Measurements from ENCODE around the gene HARS2.

Gene HARS2

GRCh38 chr5:140671472-140672125 lies 19.7 kb upstream of the HARS2 start:
- H3K36me3 ChIP-seq (ENCODE audit: control insufficient read depth in 1 of 2, insufficient read depth in 2 of 2, low read length in 2 of 2) = peaks cover 30 to 88% of the 10 kb centered on the region in 2 donors
- H3K4me1 ChIP-seq (ENCODE audit: control insufficient read depth in 1 of 2, insufficient read depth in 2 of 2, low read length in 2 of 2) = peaks cover 0 to under 1% of the 10 kb centered on the region in 2 donors
- no peaks in the 10 kb centered on the region for H3K9me3 ChIP-seq (ENCODE audit: control insufficient read depth in 1 of 2, low read length in 2 of 2)
- H3K9ac ChIP-seq (ENCODE audit: low read depth in 1 of 2, low read length in 2 of 2) = no peak overlapping the region
- H3K27ac ChIP-seq (ENCODE audit: low read depth, low read length) = no peak overlapping the region
- H3K4me3 ChIP-seq (ENCODE audit: low read depth in 1 of 2, low read length in 2 of 2) = no peak overlapping the region
- no peaks in the 10 kb centered on the region for H3K27me3 ChIP-seq (ENCODE audit: control insufficient read depth in 1 of 2, insufficient read depth in 2 of 2, low read length in 2 of 2)

DNA sequence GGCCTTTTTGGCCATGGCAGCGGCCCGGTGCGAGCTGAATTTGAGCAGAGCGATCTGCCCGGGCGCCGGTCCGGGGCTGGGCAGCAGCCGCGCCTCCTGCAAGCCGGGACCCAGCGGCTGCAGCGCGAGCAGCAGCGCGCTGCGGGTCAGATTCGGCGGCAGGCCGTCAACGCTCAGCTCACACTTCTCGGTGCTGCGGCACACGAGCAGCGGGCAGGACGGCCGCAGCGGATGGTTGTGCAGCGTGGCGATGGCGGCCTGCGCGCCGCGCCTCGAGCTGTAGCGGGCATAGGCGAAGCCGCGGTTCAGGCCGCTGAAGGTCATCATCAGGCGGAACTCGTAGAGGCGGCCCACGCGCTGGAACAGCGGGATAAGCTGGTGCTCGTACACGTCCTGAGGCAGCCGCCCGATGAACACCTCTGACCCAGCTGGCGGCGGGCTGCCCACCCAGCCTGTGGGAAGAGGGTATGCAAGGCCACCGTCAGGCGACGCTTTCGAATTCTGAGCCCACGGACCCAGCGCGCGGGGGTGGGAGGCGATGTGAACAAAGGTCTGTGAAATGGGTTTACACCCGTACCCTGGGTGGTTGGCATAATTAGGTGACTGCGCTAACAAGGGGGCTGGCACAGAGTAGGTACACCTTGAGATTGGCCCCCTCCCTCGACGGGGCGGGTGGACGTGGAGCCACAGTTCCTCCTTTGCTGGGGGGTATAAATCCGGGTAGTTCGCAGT lies 18.6 kb upstream of the HARS2 start:
- H3K9ac ChIP-seq (ENCODE audit: low read depth in 1 of 2, low read length in 2 of 2) = no peak overlapping the region
- H3K4me1 ChIP-seq (ENCODE audit: control insufficient read depth in 1 of 2, insufficient read depth in 2 of 2, low read length in 2 of 2) = no peaks in the 10 kb centered on the region
- no peaks in the 10 kb centered on the region for H3K9me3 ChIP-seq (ENCODE audit: control insufficient read depth in 1 of 2, low read length in 2 of 2)
- H3K27me3 ChIP-seq (ENCODE audit: control insufficient read depth in 1 of 2, insufficient read depth in 2 of 2, low read length in 2 of 2) = no peaks in the 10 kb centered on the region
- H3K4me3 ChIP-seq (ENCODE audit: low read depth in 1 of 2, low read length in 2 of 2) = no peak overlapping the region
- no peak overlapping the region for H3K27ac ChIP-seq (ENCODE audit: low read depth, low read length)
- H3K36me3 ChIP-seq (ENCODE audit: control insufficient read depth in 1 of 2, insufficient read depth in 2 of 2, low read length in 2 of 2) = peaks cover 38 to 92% of the 10 kb centered on the region in 2 donors

GRCh38 chr5:140673187-140673976 lies 17.9 kb upstream of the HARS2 start, which contains the start of gene DND1:
DND1 (minus strand) TSS chr5:140673576; CDS start chr5:140673542, 34 bp downstream.
- H3K27me3 ChIP-seq (ENCODE audit: control insufficient read depth in 1 of 2, insufficient read depth in 2 of 2, low read length in 2 of 2) = no peaks in the 10 kb centered on the region
- H3K4me1 ChIP-seq (ENCODE audit: control insufficient read depth in 1 of 2, insufficient read depth in 2 of 2, low read length in 2 of 2) = no peaks in the 10 kb centered on the region
- H3K36me3 ChIP-seq (ENCODE audit: control insufficient read depth in 1 of 2, insufficient read depth in 2 of 2, low read length in 2 of 2) = peaks cover 31 to 87% of the 10 kb centered on the region in 2 donors
- H3K4me3 ChIP-seq (ENCODE audit: low read depth in 1 of 2, low read length in 2 of 2) = no peak within 1 kb of the TSS
- no peak within 1 kb of the TSS for H3K27ac ChIP-seq (ENCODE audit: low read depth, low read length)
- no peaks in the 10 kb centered on the region for H3K9me3 ChIP-seq (ENCODE audit: control insufficient read depth in 1 of 2, low read length in 2 of 2)
- H3K9ac ChIP-seq (ENCODE audit: low read depth in 1 of 2, low read length in 2 of 2) = no peak within 1 kb of the TSS

DNA sequence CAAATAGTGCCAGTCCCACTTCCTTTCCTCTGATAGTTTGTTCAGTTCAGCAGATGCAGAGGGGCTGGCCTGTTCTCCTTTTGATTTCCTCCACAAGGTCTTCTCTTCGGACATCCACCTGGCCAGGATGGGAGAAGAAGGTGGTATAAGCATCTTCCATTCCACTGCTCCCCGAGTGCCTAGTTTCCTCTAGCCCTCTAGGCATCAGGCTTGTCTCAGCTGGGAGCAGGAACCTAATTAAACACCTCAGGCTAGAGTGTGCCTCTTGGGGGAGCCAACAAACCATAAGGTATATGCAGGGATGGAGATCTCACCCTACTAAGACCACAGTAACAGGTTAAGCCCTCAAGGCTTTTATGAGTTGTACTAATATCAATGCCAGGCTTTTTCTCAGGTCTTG lies 17.0 kb upstream of the HARS2 start:
- Histone ChIP-seq H3K9me3 (ENCODE audit: control insufficient read depth in 1 of 2, low read length in 2 of 2) (no peaks in the 10 kb centered on the region), H3K27me3 (ENCODE audit: control insufficient read depth in 1 of 2, insufficient read depth in 2 of 2, low read length in 2 of 2) (no peaks in the 10 kb centered on the region), H3K4me1 (ENCODE audit: control insufficient read depth in 1 of 2, insufficient read depth in 2 of 2, low read length in 2 of 2) (no peaks in the 10 kb centered on the region), H3K4me3 (ENCODE audit: low read depth in 1 of 2, low read length in 2 of 2) (no peak overlapping the region), H3K9ac (ENCODE audit: low read depth in 1 of 2, low read length in 2 of 2) (no peak overlapping the region), H3K36me3 (ENCODE audit: control insufficient read depth in 1 of 2, insufficient read depth in 2 of 2, low read length in 2 of 2) (peaks cover 27 to 84% of the 10 kb centered on the region in 2 donors), H3K27ac (ENCODE audit: low read depth, low read length) (no peak overlapping the region)

DNA sequence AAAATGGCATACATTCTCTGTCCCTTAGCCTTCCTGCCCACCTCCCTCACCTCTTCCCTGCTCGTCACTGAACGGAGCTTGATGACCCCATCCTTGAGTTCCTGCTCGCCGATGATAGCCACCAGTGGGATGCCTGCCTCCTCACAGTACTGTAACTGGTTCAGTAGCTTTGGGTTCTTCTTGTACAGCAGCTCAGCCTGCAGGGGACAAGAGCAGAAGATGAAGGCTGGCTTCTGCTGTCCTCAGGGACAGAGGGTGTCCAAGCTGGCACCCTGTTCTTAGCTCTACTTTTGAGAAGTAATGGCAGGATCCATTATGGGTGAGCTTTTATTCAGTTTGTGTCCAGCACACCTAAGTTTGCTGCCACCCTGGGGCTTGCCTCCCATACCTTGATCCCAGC lies 16.6 kb upstream of the HARS2 start:
- Histone ChIP-seq H3K36me3 (ENCODE audit: control insufficient read depth in 1 of 2, insufficient read depth in 2 of 2, low read length in 2 of 2) (peaks cover 31 to 84% of the 10 kb centered on the region in 2 donors), H3K4me3 (ENCODE audit: low read depth in 1 of 2, low read length in 2 of 2) (no peak overlapping the region), H3K4me1 (ENCODE audit: control insufficient read depth in 1 of 2, insufficient read depth in 2 of 2, low read length in 2 of 2) (no peaks in the 10 kb centered on the region), H3K27ac (ENCODE audit: low read depth, low read length) (no peak overlapping the region), H3K9ac (ENCODE audit: low read depth in 1 of 2, low read length in 2 of 2) (no peak overlapping the region), H3K9me3 (ENCODE audit: control insufficient read depth in 1 of 2, low read length in 2 of 2) (no peaks in the 10 kb centered on the region), H3K27me3 (ENCODE audit: control insufficient read depth in 1 of 2, insufficient read depth in 2 of 2, low read length in 2 of 2) (no peaks in the 10 kb centered on the region)

GRCh38 chr5:140677947-140678346 lies 13.3 kb upstream of the HARS2 start:
- H3K36me3 ChIP-seq (ENCODE audit: control insufficient read depth in 1 of 2, insufficient read depth in 2 of 2, low read length in 2 of 2) = peaks cover 34 to 78% of the 10 kb centered on the region in 2 donors
- H3K4me3 ChIP-seq (ENCODE audit: low read depth in 1 of 2, low read length in 2 of 2) = no peak overlapping the region
- H3K27me3 ChIP-seq (ENCODE audit: control insufficient read depth in 1 of 2, insufficient read depth in 2 of 2, low read length in 2 of 2) = no peaks in the 10 kb centered on the region
- H3K27ac ChIP-seq (ENCODE audit: low read depth, low read length) = no peak overlapping the region
- no peaks in the 10 kb centered on the region for H3K4me1 ChIP-seq (ENCODE audit: control insufficient read depth in 1 of 2, insufficient read depth in 2 of 2, low read length in 2 of 2)
- no peaks in the 10 kb centered on the region for H3K9me3 ChIP-seq (ENCODE audit: control insufficient read depth in 1 of 2, low read length in 2 of 2)
- H3K9ac ChIP-seq (ENCODE audit: low read depth in 1 of 2, low read length in 2 of 2) = no peak overlapping the region

- no peak overlapping the region for H3K9ac ChIP-seq (ENCODE audit: low read depth in 1 of 2, low read length in 2 of 2)
- H3K36me3 ChIP-seq (ENCODE audit: control insufficient read depth in 1 of 2, insufficient read depth in 2 of 2, low read length in 2 of 2) = peaks cover 34 to 74% of the 10 kb centered on the region in 2 donors
- H3K9me3 ChIP-seq (ENCODE audit: control insufficient read depth in 1 of 2, low read length in 2 of 2) = no peaks in the 10 kb centered on the region
- no peaks in the 10 kb centered on the region for H3K27me3 ChIP-seq (ENCODE audit: control insufficient read depth in 1 of 2, insufficient read depth in 2 of 2, low read length in 2 of 2)
- no peaks in the 10 kb centered on the region for H3K4me1 ChIP-seq (ENCODE audit: control insufficient read depth in 1 of 2, insufficient read depth in 2 of 2, low read length in 2 of 2)
- no peak overlapping the region for H3K4me3 ChIP-seq (ENCODE audit: low read depth in 1 of 2, low read length in 2 of 2)
- no peak overlapping the region for H3K27ac ChIP-seq (ENCODE audit: low read depth, low read length)
Observed at GRCh38 chr5:140678993-140679392, 12.3 kb upstream of the HARS2 start.

DNA sequence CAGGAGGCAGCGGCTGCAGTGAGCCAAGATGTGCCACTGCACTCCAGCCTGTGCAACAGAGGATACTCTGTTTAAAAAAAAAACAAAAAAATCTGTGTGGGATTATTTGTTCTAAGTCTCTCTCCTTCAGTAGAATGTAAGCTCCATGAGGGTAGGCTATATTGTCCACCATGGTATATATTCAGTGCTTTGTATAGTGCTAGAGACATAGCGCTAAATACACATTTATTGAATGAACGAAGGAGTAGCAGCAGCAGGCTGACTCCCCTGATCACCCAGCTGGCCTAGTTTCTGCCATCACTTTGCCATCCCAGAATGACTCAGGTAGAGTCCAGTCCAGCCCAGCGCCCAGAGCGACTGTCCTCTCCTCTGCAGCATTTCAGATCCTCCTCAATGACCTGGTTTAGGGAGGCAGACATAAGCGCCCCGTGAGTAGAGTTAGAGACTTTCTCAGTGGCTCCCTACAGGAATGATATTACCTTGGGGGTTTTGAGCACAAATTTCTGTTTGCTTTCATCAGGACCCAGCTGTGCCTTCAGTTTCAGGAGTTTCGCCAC lies 801 bp upstream of the HARS2 start:
- H3K27me3 ChIP-seq (ENCODE audit: control insufficient read depth in 1 of 2, insufficient read depth in 2 of 2, low read length in 2 of 2) = no peaks in the 10 kb centered on the region
- peak overlapping the region; percentile 4 for H3K27ac ChIP-seq (ENCODE audit: low read depth, low read length)
- H3K4me1 ChIP-seq (ENCODE audit: control insufficient read depth in 1 of 2, insufficient read depth in 2 of 2, low read length in 2 of 2) = peaks cover 13 to 22% of the 10 kb centered on the region in 2 donors
- no peaks in the 10 kb centered on the region for H3K9me3 ChIP-seq (ENCODE audit: control insufficient read depth in 1 of 2, low read length in 2 of 2)
- H3K4me3 ChIP-seq (ENCODE audit: low read depth in 1 of 2, low read length in 2 of 2) = peak overlapping the region; percentile 93 to 94
- peaks cover 17 to 33% of the 10 kb centered on the region in 2 donors for H3K36me3 ChIP-seq (ENCODE audit: control insufficient read depth in 1 of 2, insufficient read depth in 2 of 2, low read length in 2 of 2)
- H3K9ac ChIP-seq (ENCODE audit: low read depth in 1 of 2, low read length in 2 of 2) = peak overlapping the region; percentile 71 to 88

GRCh38 chr5:140694276-140694675 lies 3.0 kb downstream of the HARS2 start:
- Histone ChIP-seq H3K9me3 (ENCODE audit: control insufficient read depth in 1 of 2, low read length in 2 of 2) (no peaks in the 10 kb centered on the region), H3K4me3 (ENCODE audit: low read depth in 1 of 2, low read length in 2 of 2) (no peak overlapping the region), H3K9ac (ENCODE audit: low read depth in 1 of 2, low read length in 2 of 2) (no peak overlapping the region), H3K27me3 (ENCODE audit: control insufficient read depth in 1 of 2, insufficient read depth in 2 of 2, low read length in 2 of 2) (no peaks in the 10 kb centered on the region), H3K36me3 (ENCODE audit: control insufficient read depth in 1 of 2, insufficient read depth in 2 of 2, low read length in 2 of 2) (peaks cover 51 to 58% of the 10 kb centered on the region in 2 donors), H3K27ac (ENCODE audit: low read depth, low read length) (no peak overlapping the region), H3K4me1 (ENCODE audit: control insufficient read depth in 1 of 2, insufficient read depth in 2 of 2, low read length in 2 of 2) (peaks cover 13 to 22% of the 10 kb centered on the region in 2 donors)
